ENCODE results near the gene ZFP36.

Gene ZFP36

DNA sequence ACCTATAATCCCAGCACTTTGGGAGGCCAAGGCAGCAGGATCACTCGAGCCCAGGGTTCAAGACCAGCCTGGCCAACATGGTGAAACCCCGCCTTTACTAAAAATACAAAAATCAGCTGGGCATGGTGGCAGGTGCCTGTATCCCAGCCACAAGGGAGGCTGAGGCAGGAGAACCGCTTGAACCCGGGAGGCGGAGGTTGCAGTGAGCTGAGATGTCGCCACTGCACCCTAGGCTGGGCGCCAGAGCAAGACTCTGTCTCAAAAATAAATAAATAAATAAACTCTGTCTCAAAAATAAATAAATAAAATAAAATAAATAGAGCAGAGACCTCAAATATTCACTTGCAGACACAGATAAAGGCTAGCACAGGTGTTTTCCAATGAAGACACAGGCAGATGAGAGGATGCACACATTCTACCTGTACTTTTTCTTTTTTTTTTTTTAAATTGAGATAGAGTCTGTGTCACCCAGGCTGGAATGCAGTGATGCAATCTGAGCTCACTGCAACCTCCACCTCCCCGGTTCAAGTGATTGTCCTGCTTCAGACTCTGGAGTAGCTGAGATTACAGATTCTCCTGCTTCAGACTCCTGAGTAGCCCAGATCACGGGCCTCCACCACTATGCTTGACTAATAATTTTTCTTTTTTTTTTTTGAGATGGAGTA, 31.8 kb downstream of the ZFP36 start:
- TF ChIP-seq RAD21 (IDR thresholded peaks at IDR 0.05; ENCODE audit: low read depth) (no peak), TCF12 (IDR thresholded peaks at IDR 0.05; ENCODE audit: low read depth) (no peak), TEAD4 (IDR thresholded peaks at IDR 0.05) (peak; percentile 83), TAF1 (IDR thresholded peaks at IDR 0.05; ENCODE audit: low read depth) (no peak), ZBTB7A (IDR thresholded peaks at IDR 0.05; ENCODE audit: low read depth) (no peak), EGR1 (IDR thresholded peaks at IDR 0.05) (no peak), FOXM1 (IDR thresholded peaks at IDR 0.05; ENCODE audit: borderline replicate concordance, low read depth) (no peak), CEBPB (IDR thresholded peaks at IDR 0.05) (peak; percentile 88), CREB1 (IDR thresholded peaks at IDR 0.05; ENCODE audit: low read depth) (no peak), NFIC (IDR thresholded peaks at IDR 0.05) (no peak), YY1 (IDR thresholded peaks at IDR 0.05; ENCODE audit: low read depth) (no peak), EP300 (IDR thresholded peaks at IDR 0.05; ENCODE audit: borderline replicate concordance) (no peak)
- TF ChIP-seq, protein P1, sequence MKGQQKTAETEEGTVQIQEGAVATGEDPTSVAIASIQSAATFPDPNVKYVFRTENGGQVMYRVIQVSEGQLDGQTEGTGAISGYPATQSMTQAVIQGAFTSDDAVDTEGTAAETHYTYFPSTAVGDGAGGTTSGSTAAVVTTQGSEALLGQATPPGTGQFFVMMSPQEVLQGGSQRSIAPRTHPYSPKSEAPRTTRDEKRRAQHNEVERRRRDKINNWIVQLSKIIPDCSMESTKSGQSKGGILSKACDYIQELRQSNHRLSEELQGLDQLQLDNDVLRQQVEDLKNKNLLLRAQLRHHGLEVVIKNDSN (IDR thresholded peaks at IDR 0.05) = no peak
- TF ChIP-seq, protein P2, sequence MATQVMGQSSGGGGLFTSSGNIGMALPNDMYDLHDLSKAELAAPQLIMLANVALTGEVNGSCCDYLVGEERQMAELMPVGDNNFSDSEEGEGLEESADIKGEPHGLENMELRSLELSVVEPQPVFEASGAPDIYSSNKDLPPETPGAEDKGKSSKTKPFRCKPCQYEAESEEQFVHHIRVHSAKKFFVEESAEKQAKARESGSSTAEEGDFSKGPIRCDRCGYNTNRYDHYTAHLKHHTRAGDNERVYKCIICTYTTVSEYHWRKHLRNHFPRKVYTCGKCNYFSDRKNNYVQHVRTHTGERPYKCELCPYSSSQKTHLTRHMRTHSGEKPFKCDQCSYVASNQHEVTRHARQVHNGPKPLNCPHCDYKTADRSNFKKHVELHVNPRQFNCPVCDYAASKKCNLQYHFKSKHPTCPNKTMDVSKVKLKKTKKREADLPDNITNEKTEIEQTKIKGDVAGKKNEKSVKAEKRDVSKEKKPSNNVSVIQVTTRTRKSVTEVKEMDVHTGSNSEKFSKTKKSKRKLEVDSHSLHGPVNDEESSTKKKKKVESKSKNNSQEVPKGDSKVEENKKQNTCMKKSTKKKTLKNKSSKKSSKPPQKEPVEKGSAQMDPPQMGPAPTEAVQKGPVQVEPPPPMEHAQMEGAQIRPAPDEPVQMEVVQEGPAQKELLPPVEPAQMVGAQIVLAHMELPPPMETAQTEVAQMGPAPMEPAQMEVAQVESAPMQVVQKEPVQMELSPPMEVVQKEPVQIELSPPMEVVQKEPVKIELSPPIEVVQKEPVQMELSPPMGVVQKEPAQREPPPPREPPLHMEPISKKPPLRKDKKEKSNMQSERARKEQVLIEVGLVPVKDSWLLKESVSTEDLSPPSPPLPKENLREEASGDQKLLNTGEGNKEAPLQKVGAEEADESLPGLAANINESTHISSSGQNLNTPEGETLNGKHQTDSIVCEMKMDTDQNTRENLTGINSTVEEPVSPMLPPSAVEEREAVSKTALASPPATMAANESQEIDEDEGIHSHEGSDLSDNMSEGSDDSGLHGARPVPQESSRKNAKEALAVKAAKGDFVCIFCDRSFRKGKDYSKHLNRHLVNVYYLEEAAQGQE (IDR thresholded peaks at IDR 0.05; ENCODE audit: low read depth) = no peak

DNA sequence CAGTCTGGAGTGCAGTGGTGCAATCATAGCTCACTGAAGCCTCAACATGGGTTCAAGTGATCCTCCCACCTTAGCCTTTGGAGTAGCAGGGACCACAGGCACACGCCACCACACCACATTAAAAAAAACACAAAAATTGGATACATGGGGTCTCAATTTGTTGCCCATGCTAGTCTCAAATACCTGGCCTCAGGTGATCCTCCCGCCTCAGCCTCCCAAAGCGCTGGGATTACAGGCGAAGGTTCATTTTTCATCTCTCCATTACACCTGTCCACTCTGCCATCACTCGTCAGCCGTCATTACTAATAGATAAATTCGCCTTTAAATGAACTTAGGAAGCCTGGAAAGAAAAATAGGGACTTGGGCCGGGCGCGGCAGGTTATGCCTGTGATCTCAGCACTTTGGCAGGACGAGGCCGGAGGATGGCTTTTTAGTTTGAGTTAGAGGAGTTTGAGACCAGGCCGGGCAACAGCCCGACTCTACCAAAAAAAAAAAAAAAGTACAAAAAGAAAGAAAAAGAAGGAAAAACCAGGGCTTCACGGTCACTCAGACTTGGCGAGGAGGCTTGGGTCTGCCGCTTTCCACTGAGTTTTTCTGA, 38.0 kb downstream of the ZFP36 start:
- TF ChIP-seq, protein P2 (IDR thresholded peaks at IDR 0.05; ENCODE audit: low read depth) = no peak
- TF ChIP-seq TEAD4 (IDR thresholded peaks at IDR 0.05) (no peak), CREB1 (IDR thresholded peaks at IDR 0.05; ENCODE audit: low read depth) (no peak), EGR1 (IDR thresholded peaks at IDR 0.05) (no peak), RAD21 (IDR thresholded peaks at IDR 0.05; ENCODE audit: low read depth) (no peak), YY1 (IDR thresholded peaks at IDR 0.05; ENCODE audit: low read depth) (no peak), CEBPB (IDR thresholded peaks at IDR 0.05) (no peak), FOXM1 (IDR thresholded peaks at IDR 0.05; ENCODE audit: borderline replicate concordance, low read depth) (no peak), ZBTB7A (IDR thresholded peaks at IDR 0.05; ENCODE audit: low read depth) (no peak), TCF12 (IDR thresholded peaks at IDR 0.05; ENCODE audit: low read depth) (no peak), EP300 (IDR thresholded peaks at IDR 0.05; ENCODE audit: borderline replicate concordance) (no peak), TAF1 (IDR thresholded peaks at IDR 0.05; ENCODE audit: low read depth) (no peak), NFIC (IDR thresholded peaks at IDR 0.05) (no peak)
- TF ChIP-seq, protein P3, sequence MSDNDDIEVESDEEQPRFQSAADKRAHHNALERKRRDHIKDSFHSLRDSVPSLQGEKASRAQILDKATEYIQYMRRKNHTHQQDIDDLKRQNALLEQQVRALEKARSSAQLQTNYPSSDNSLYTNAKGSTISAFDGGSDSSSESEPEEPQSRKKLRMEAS (IDR thresholded peaks at IDR 0.05) = no peak
- TF ChIP-seq, protein P1 (IDR thresholded peaks at IDR 0.05) = no peak

DNA sequence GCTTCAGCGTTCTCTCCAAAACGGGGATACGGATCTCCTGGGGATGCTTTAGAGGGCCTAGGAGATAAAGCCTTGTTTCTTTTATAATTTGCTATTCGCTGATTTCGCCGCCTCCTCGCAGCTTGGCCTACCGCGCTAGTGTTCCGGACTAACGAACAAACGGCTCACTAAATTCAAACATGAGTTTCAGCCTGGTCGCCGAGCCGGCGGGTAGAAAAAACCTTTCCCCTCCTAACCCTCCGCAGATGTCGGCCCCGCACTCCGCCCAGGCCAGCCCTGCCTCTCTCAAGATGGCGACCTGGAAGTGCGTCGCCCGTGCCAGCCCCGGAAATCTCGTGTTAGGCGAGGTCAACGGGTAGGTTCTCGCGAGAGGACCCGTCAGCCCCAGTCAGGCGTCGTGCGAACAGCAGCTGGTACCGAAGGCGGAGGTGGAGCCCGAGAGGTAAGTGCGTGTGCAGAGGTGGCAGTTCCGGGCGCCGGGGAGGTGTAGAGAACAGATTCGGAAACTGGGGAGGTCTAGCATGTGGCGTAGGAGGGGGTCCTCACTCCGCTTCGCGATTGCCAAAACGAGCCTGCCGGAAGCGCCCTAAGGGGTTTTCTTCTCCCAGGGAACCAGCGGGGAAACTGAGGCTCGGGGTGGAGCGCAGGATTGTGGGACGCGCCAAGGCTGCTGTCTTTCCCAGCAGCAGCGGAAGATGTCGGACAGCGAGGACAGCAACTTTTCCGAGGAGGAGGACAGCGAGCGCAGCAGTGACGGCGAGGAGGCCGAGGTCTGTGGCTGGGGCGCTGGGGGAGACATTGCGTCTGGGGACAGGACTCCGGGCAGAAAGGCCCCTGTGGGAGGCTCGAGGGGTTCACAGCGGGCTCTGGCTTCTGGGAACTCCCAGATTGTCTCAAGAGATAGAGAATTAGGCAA, 38.8 kb downstream of the ZFP36 start, which contains the start of gene SUPT5H:
Gene SUPT5H (plus strand): TSS at position 387 of the 916 bp plus-strand sequence. CDS start 309 bp downstream, at position 696.
- TF ChIP-seq, protein P3 (IDR thresholded peaks at IDR 0.05) = peak; percentile 92
- TF ChIP-seq YY1 (IDR thresholded peaks at IDR 0.05; ENCODE audit: low read depth) (peak; percentile 98), FOXM1 (IDR thresholded peaks at IDR 0.05; ENCODE audit: borderline replicate concordance, low read depth) (no peak), TAF1 (IDR thresholded peaks at IDR 0.05; ENCODE audit: low read depth) (peak; percentile 86), RAD21 (IDR thresholded peaks at IDR 0.05; ENCODE audit: low read depth) (no peak), TEAD4 (IDR thresholded peaks at IDR 0.05) (no peak), CREB1 (IDR thresholded peaks at IDR 0.05; ENCODE audit: low read depth) (peak; percentile 75), CEBPB (IDR thresholded peaks at IDR 0.05) (no peak), TCF12 (IDR thresholded peaks at IDR 0.05; ENCODE audit: low read depth) (peak; percentile 68; the same call in 1 of the 2 replicates), NFIC (IDR thresholded peaks at IDR 0.05) (no peak), EP300 (IDR thresholded peaks at IDR 0.05; ENCODE audit: borderline replicate concordance) (no peak; the same call in 1 of the 2 replicates), ZBTB7A (IDR thresholded peaks at IDR 0.05; ENCODE audit: low read depth) (0 out of 2 replicates have a peak, but pooled peaks have one; percentile 49), EGR1 (IDR thresholded peaks at IDR 0.05) (peak; percentile 65)
- TF ChIP-seq, protein P1 (IDR thresholded peaks at IDR 0.05) = 0 out of 2 replicates have a peak, but pooled peaks have one; percentile 43
- TF ChIP-seq, protein P2 (IDR thresholded peaks at IDR 0.05; ENCODE audit: low read depth) = no peak

Data from Ishikawa (cell line).